GM23338 (cell line): ENCODE data around the gene CYB5D1. TPM values are rescaled to one million over a fixed set of nuclear protein-coding genes. Genes with fewer than 3 reads are reported as not detected.
"Not testable (repeated sequence)": the region's sequence is repeated elsewhere in the genome, so short reads cannot be mapped to it uniquely, and the experiment has no call there.

Source experiments
- ATAC-seq: fragments of 200-7000 bp; cut with Tn5 transposase; 3 replicates; pipeline ENCODE4 v1.9.1; 2020
- DNase-seq: peaks from one replicate; pipeline ENCODE4 v3.0.0-alpha.2; 2015; ENCODE audit warnings: low spot score
- H2AFZ ChIP-seq: fragments of 200-600 bp; sonication (generic); 2 replicates; pipeline ENCODE4 v1.8.0; 2016; ENCODE audit warnings: antibody characterized with exemption, mild to moderate bottlenecking, moderate library complexity
- H3F3A ChIP-seq: fragments of 200-600 bp; sonication (generic); replicated peaks from 2 replicates; pipeline ENCODE4 v1.8.0; 2017; ENCODE audit warnings: antibody characterized with exemption, mixed run types, low read depth
- H3K27ac ChIP-seq: fragments of 200-600 bp; sonication (generic); 2 replicates; pipeline ENCODE4 v1.6.1; 2016; ENCODE audit warnings: low read depth
- H3K27me3 ChIP-seq: fragments of 200-600 bp; sonication (generic); 2 replicates; pipeline ENCODE4 v1.8.0; 2016; ENCODE audit warnings: mild to moderate bottlenecking, mixed run types, moderate library complexity; ENCODE audit not compliant: insufficient read depth
- H3K36me3 ChIP-seq: fragments of 200-600 bp; sonication (generic); 2 replicates; pipeline ENCODE4 v1.8.0; 2016; ENCODE audit warnings: mild to moderate bottlenecking; ENCODE audit not compliant: insufficient read depth
- H3K4me1 ChIP-seq: fragments of 200-600 bp; sonication (generic); 2 replicates; pipeline ENCODE4 v1.8.0; 2016; ENCODE audit warnings: mild to moderate bottlenecking, moderate library complexity; ENCODE audit not compliant: insufficient read depth
- H3K4me2 ChIP-seq: fragments of 200-600 bp; sonication (generic); 2 replicates; pipeline ENCODE4 v1.7.1; 2017; ENCODE audit warnings: mixed run types
- H3K4me3 ChIP-seq: fragments of 200-600 bp; sonication (generic); 2 replicates; pipeline ENCODE4 v1.6.1; 2016; ENCODE audit warnings: mixed run types
- H3K79me2 ChIP-seq: fragments of 200-600 bp; sonication (generic); replicated peaks from 2 replicates; pipeline ENCODE4 v1.8.0; 2017; ENCODE audit warnings: mild to moderate bottlenecking; ENCODE audit not compliant: insufficient read depth
- H3K9me2 ChIP-seq: fragments of 200-600 bp; sonication (generic); 2 replicates; pipeline ENCODE4 v1.8.0; 2017; ENCODE audit not compliant: insufficient read depth
- H4K20me1 ChIP-seq: fragments of 200-600 bp; sonication (generic); replicated peaks from 2 replicates; pipeline ENCODE4 v1.8.0; 2017; ENCODE audit warnings: mild to moderate bottlenecking; ENCODE audit not compliant: insufficient read depth
- H3K27ac Mint-ChIP-seq: 2 replicates; pipeline ENCODE4 v1.8.0; 2020; ENCODE audit warnings: inconsistent platforms, mild to moderate bottlenecking, moderate library complexity, mixed read lengths
- H3K27me3 Mint-ChIP-seq: 3 replicates; pipeline ENCODE4 v1.8.0; 2022; ENCODE audit warnings: low read depth, mild to moderate bottlenecking, moderate library complexity, mixed read lengths, inconsistent platforms; ENCODE audit not compliant: insufficient read depth, poor library complexity
- H3K36me3 Mint-ChIP-seq: 3 replicates; pipeline ENCODE4 v1.8.0; 2021; ENCODE audit warnings: low read depth, mild to moderate bottlenecking, inconsistent platforms, moderate library complexity, mixed read lengths
- H3K4me1 Mint-ChIP-seq: 3 replicates; pipeline ENCODE4 v1.8.0; 2020; ENCODE audit warnings: mild to moderate bottlenecking, inconsistent platforms, mixed read lengths
- H3K4me3 Mint-ChIP-seq: 3 replicates; pipeline ENCODE4 v1.8.0; 2021; ENCODE audit warnings: moderate library complexity, mild to moderate bottlenecking, inconsistent platforms, mixed read lengths
- H3K9me3 Mint-ChIP-seq: 3 replicates; pipeline ENCODE4 v1.8.0; 2020; ENCODE audit warnings: moderate library complexity, mild to moderate bottlenecking, inconsistent platforms, mixed read lengths
- CREB1 ChIP-seq: fragments of 250-450 bp; sonication (Bioruptor Pico); IDR thresholded peaks from 2 replicates; pipeline ENCODE4 v1.5.0; 2020; ENCODE audit warnings: low read depth, mild to moderate bottlenecking, moderate library complexity
- ETS1 ChIP-seq: IDR thresholded peaks from 2 replicates; pipeline ENCODE4 v1.6.1; 2016; ENCODE audit warnings: antibody characterized with exemption
- EZH2 ChIP-seq: fragments of 200-600 bp; sonication (generic); IDR thresholded peaks from one replicate; pipeline ENCODE4 v1.8.0; 2017; ENCODE audit warnings: antibody characterized with exemption, mild to moderate bottlenecking, low read depth; ENCODE audit not compliant: unreplicated experiment
- EZH2phosphoT487 ChIP-seq: fragments of 200-600 bp; sonication (generic); IDR thresholded peaks from one replicate; pipeline ENCODE4 v1.8.1; 2018; ENCODE audit warnings: antibody characterized with exemption; ENCODE audit not compliant: unreplicated experiment
- JUNB ChIP-seq: IDR thresholded peaks from one replicate; pipeline ENCODE4 v1.6.1; 2016; ENCODE audit warnings: antibody characterized with exemption; ENCODE audit not compliant: unreplicated experiment
- NANOG ChIP-seq: IDR thresholded peaks from 2 replicates; pipeline ENCODE4 v1.6.1; 2016; ENCODE audit warnings: antibody characterized with exemption, borderline replicate concordance
- POLR2AphosphoS5 ChIP-seq: IDR thresholded peaks from 2 replicates; pipeline ENCODE4 v1.6.1; 2016; ENCODE audit warnings: antibody characterized with exemption, low read depth
- STAT1 ChIP-seq: IDR thresholded peaks from one replicate; pipeline ENCODE4 v1.6.1; 2016; ENCODE audit warnings: antibody characterized with exemption; ENCODE audit not compliant: unreplicated experiment
- ZNF114 ChIP-seq: fragments of 250-450 bp; sonication (Bioruptor Pico); IDR thresholded peaks from 2 replicates; pipeline ENCODE4 v1.5.0; 2020; ENCODE audit warnings: mild to moderate bottlenecking, moderate library complexity
- ZNF331 ChIP-seq: fragments of 250-450 bp; sonication (Bioruptor Pico); IDR thresholded peaks from 2 replicates; pipeline ENCODE4 v1.5.0; 2020; ENCODE audit warnings: low read depth, mild to moderate bottlenecking, moderate library complexity
- ZNF462 ChIP-seq: fragments of 250-450 bp; sonication (Bioruptor Pico); IDR thresholded peaks from 2 replicates; pipeline ENCODE4 v1.5.0; 2020; ENCODE audit warnings: mild to moderate bottlenecking, moderate library complexity
- polyA plus RNA-seq: library from polyadenylated mRNA; unstranded; fragments of >200 nt; fragmentation: Nextera tagmentation; extraction: Ambion mirVana; gene quantifications from 2 replicates; pipeline ENCODE4 v1.2.1, GENCODE V29; 2016
- total RNA-seq: library from RNA; depleted of rRNA; stranded (reverse); fragments of >200 nt; shearing (Covaris generic); gene quantifications from 2 replicates; pipeline ENCODE4 v1.2.3, GENCODE V29; 2014

Gene CYB5D1
- total and polyA plus RNA-seq, 2 experiments from 2014 or later, result 3.5 to 8.4 TPM

DNA sequence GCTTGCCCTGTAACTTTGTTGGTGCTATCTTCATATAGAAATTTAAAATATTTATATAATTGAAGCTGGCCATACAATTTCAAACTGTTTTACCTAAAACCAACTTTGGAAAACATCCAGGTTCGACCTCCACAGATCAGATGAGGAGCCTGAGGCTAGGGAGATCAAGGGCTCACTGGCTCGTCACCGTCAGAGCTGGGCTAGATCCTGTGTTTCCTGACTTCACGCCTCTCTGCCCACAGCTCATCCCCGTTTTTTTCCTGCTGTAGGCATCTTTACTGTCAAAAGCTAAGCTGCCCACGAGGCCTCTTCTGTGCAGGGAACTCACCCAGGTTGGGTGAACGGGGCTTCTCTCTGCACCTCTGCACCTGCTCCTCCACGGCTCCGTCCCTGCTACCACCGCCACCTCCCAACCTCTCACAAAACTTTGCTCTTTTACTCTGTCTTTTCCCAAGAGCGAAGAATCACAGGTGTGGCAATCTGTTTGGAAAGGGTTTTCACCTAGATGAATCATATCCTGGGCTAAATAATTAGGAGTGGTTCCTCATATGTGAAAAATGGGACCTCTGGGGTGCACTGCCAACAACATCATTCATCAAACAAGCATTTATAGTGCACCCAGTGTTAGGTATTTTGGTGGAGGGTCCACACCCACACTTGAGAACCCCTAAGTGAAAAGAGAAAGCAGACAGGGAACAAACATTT, 48.6 kb upstream of the CYB5D1 start (continued):
- no peak for TF ChIP-seq ETS1
- no peak for TF ChIP-seq EZH2phosphoT487
- TF ChIP-seq STAT1, result no peak
- TF ChIP-seq JUNB, result no peak
- no peak for TF ChIP-seq NANOG
- TF ChIP-seq ZNF114, result no peak
- TF ChIP-seq CREB1 (CRISPR knock-in tag), result no peak

- not testable (repeated sequence) for H3K27me3 ChIP-seq, H3K27me3 Mint-ChIP-seq, H4K20me1 ChIP-seq, H3K4me1 ChIP-seq, H3K4me1 Mint-ChIP-seq, H3K36me3 Mint-ChIP-seq, H3K27ac ChIP-seq, H3K9me2 ChIP-seq, H3K4me3 ChIP-seq, H3K79me2 ChIP-seq, H3K9me3 Mint-ChIP-seq, H3K27ac Mint-ChIP-seq, H2AFZ ChIP-seq, DNase-seq, H3K4me2 ChIP-seq, H3F3A ChIP-seq, ATAC-seq, H3K36me3 ChIP-seq, H3K4me3 Mint-ChIP-seq
Observed at GRCh38 chr17:7809791-7810343, 47.9 kb upstream of the CYB5D1 start.

GRCh38 chr17:7811251-7811650, 46.6 kb upstream of the CYB5D1 start:
- no peak overlapping the region for H3K4me2 ChIP-seq
- Mint-ChIP-seq H3K36me3 (no peaks in the 10 kb centered on the region; the same call in 2 of the 3 replicates), H3K4me1 (no peaks in the 10 kb centered on the region; the same call in 2 of the 3 replicates), H3K27me3 (peaks cover 5% of the 10 kb centered on the region), H3K27ac (no peak overlapping the region), H3K4me3 (no peak overlapping the region), H3K9me3 (no peaks in the 10 kb centered on the region)
- H3K27me3 ChIP-seq, result no peaks in the 10 kb centered on the region
- no peak for ATAC-seq
- no peaks in the 10 kb centered on the region for H3K36me3 ChIP-seq
- no peak for TF ChIP-seq POLR2AphosphoS5
- no peak for TF ChIP-seq STAT1
- TF ChIP-seq EZH2, result no peak
- TF ChIP-seq JUNB, result no peak
- TF ChIP-seq ETS1, result no peak
- no peak for TF ChIP-seq ZNF331 (CRISPR knock-in tag)
- no peak for TF ChIP-seq ZNF462 (CRISPR knock-in tag)
- no peaks in the 10 kb centered on the region for H4K20me1 ChIP-seq
- H3F3A ChIP-seq, result no peaks in the 10 kb centered on the region
- no peak for DNase-seq
- no peak overlapping the region for H2AFZ ChIP-seq
- no peaks in the 10 kb centered on the region for H3K79me2 ChIP-seq
- no peak overlapping the region for H3K27ac ChIP-seq
- no peaks in the 10 kb centered on the region for H3K9me2 ChIP-seq
- H3K4me3 ChIP-seq, result no peak overlapping the region
- H3K4me1 ChIP-seq, result no peaks in the 10 kb centered on the region
